ENCODE data around the gene AKNA. TPM values are rescaled to one million over a fixed set of nuclear protein-coding genes. Genes with fewer than 3 reads are reported as not detected.

The AKNA gene
- total RNA-seq, 8 experiments from 2014 or later = 2.7 to 25.7 (median 10.8) TPM

- WGBS, 10 experiments = 70 to 100% (median 85%) methylated on average over 1 to 3 of the region's 12 CpGs; no CpG with 5 or more reads in 4 of the 10 experiments
- in situ Hi-C loops (cut with MboI; ENCODE audit: low pct_unique_long_range_greater_than_20kb in 2 of 9, low sequenced_read_pairs in 9 of 9, unreplicated experiment in 9 of 9) = loop anchor here in 2 of 9 experiments (25.0 kb wide), 4 partner anchors 225 to 1100 kb away; no protein-coding TSS in a partner anchor
- Histone ChIP-seq H3K4me3 (no peak overlapping the region), H3K4me1 (replicated peaks in 1 of 2) (peaks cover 21 to 35% of the 10 kb centered on the region in 2 donors), H3K27ac (no peak overlapping the region)
- no peak for ATAC-seq (replicated peaks in 6 of 8)
Measured at GRCh38 chr9:114412048-114412683, 24.4 kb upstream of the AKNA start.

- H3K4me3 ChIP-seq = no peak overlapping the region
- WGBS, 10 experiments = 88% methylated on average over 4 of the region's 6 CpGs; no CpG with 5 or more reads in 9 of the 10 experiments
- ATAC-seq (replicated peaks in 6 of 8) = no peak
- H3K4me1 ChIP-seq (replicated peaks in 1 of 2) = peaks cover 15 to 28% of the 10 kb centered on the region in 2 donors
- no peak overlapping the region for H3K27ac ChIP-seq
- in situ Hi-C loops (cut with MboI; ENCODE audit: low pct_unique_long_range_greater_than_20kb in 2 of 9, low sequenced_read_pairs in 9 of 9, unreplicated experiment in 9 of 9) = loop anchor here in 2 of 9 experiments (25.0 kb wide), 4 partner anchors 226 to 1101 kb away; no protein-coding TSS in a partner anchor
Measured at GRCh38 chr9:114411452-114411851, 23.7 kb upstream of the AKNA start.

- in situ Hi-C loops (cut with MboI; ENCODE audit: low pct_unique_long_range_greater_than_20kb in 2 of 9, low sequenced_read_pairs in 9 of 9, unreplicated experiment in 9 of 9) = loop anchor here in 2 of 9 experiments (25.0 kb wide), 4 partner anchors 226 to 1101 kb away; no protein-coding TSS in a partner anchor
- H3K4me3 ChIP-seq = no peak overlapping the region
- ATAC-seq (replicated peaks in 6 of 8) = no peak
- no peak overlapping the region for H3K27ac ChIP-seq
- WGBS, 10 experiments = 81 to 100% (median 83%) methylated on average over 1 to 5 of the region's 8 CpGs; no CpG with 5 or more reads in 4 of the 10 experiments
- H3K4me1 ChIP-seq (replicated peaks in 1 of 2) = peaks cover 10 to 28% of the 10 kb centered on the region in 2 donors
Measured at GRCh38 chr9:114410910-114411309, 23.1 kb upstream of the AKNA start.

- Histone ChIP-seq H3K4me3 (no peak overlapping the region), H3K4me1 (replicated peaks in 1 of 2) (peaks cover 8 to 28% of the 10 kb centered on the region in 2 donors), H3K27ac (no peak overlapping the region)
- in situ Hi-C loops (cut with MboI; ENCODE audit: low pct_unique_long_range_greater_than_20kb in 2 of 9, low sequenced_read_pairs in 9 of 9, unreplicated experiment in 9 of 9) = loop anchor here in 2 of 9 experiments (10.0 to 25.0 kb wide), 5 partner anchors 227 to 1102 kb away; no protein-coding TSS in a partner anchor
- 36 to 83% (median 75%) methylated on average over 1 to 5 of the region's 5 CpGs; no CpG with 5 or more reads in 2 of the 10 experiments for WGBS, 10 experiments
- ATAC-seq (replicated peaks in 6 of 8) = no peak
Measured at GRCh38 chr9:114409842-114410241, 22.1 kb upstream of the AKNA start.

GRCh38 chr9:114409103-114409780 lies 21.5 kb upstream of the AKNA start:
- H3K27ac ChIP-seq = no peak overlapping the region
- WGBS, 10 experiments = 20 to 76% (median 70%) methylated on average over 1 to 7 of the region's 11 CpGs; no CpG with 5 or more reads in 3 of the 10 experiments
- ATAC-seq (replicated peaks in 6 of 8) = peak in 1 of 8 experiments; percentile 8
- in situ Hi-C loops (cut with MboI; ENCODE audit: low pct_unique_long_range_greater_than_20kb in 2 of 9, low sequenced_read_pairs in 9 of 9, unreplicated experiment in 9 of 9) = loop anchor here in 2 of 9 experiments (10.0 to 25.0 kb wide), 5 partner anchors 228 to 1103 kb away; no protein-coding TSS in a partner anchor
- H3K4me3 ChIP-seq = no peak overlapping the region
- H3K4me1 ChIP-seq (replicated peaks in 1 of 2) = peaks cover 8 to 24% of the 10 kb centered on the region in 2 donors

GRCh38 chr9:114408645-114409044 lies 20.9 kb upstream of the AKNA start:
- ATAC-seq (replicated peaks in 6 of 8) = peak in 6 of 8 experiments; percentile 50 to 72 (median 66)
- in situ Hi-C loops (cut with MboI; ENCODE audit: low pct_unique_long_range_greater_than_20kb in 2 of 9, low sequenced_read_pairs in 9 of 9, unreplicated experiment in 9 of 9) = loop anchor here in 2 of 9 experiments (10.0 to 25.0 kb wide), 5 partner anchors 229 to 1104 kb away; no protein-coding TSS in a partner anchor

GRCh38 chr9:114407889-114408288 lies 20.1 kb upstream of the AKNA start:
- Histone ChIP-seq H3K4me3 (no peak overlapping the region), H3K27ac (no peak overlapping the region), H3K4me1 (replicated peaks in 1 of 2) (peaks cover 0 to 13% of the 10 kb centered on the region in 2 donors)
- no peak for ATAC-seq (replicated peaks in 6 of 8)
- 86 to 100% (median 100%) methylated on average over 1 to 2 of the region's 5 CpGs; no CpG with 5 or more reads in 6 of the 10 experiments for WGBS, 10 experiments
- in situ Hi-C loops (cut with MboI; ENCODE audit: low pct_unique_long_range_greater_than_20kb in 2 of 9, low sequenced_read_pairs in 9 of 9, unreplicated experiment in 9 of 9) = loop anchor here in 2 of 9 experiments (10.0 to 25.0 kb wide), 5 partner anchors 229 to 1104 kb away; no protein-coding TSS in a partner anchor

More at GRCh38 chr9:114408645-114409044, 20.9 kb upstream of the AKNA start:
- H3K4me3 ChIP-seq = no peak overlapping the region
- peaks cover 4 to 18% of the 10 kb centered on the region in 2 donors for H3K4me1 ChIP-seq (replicated peaks in 1 of 2)
- WGBS, 10 experiments = 38 to 90% (median 60%) methylated on average over 1 to 5 of the region's 7 CpGs; no CpG with 5 or more reads in 4 of the 10 experiments
- no peak overlapping the region for H3K27ac ChIP-seq

GRCh38 chr9:114406441-114406840 lies 18.7 kb upstream of the AKNA start:
- H3K4me3 ChIP-seq = no peak overlapping the region
- H3K4me1 ChIP-seq (replicated peaks in 1 of 2) = peaks cover 0 to 13% of the 10 kb centered on the region in 2 donors
- no peak overlapping the region for H3K27ac ChIP-seq
- in situ Hi-C loops (cut with MboI; ENCODE audit: low pct_unique_long_range_greater_than_20kb in 2 of 9, low sequenced_read_pairs in 9 of 9, unreplicated experiment in 9 of 9) = loop anchor here in 2 of 9 experiments (10.0 to 25.0 kb wide), 5 partner anchors 231 to 1106 kb away; no protein-coding TSS in a partner anchor
- no peak for ATAC-seq (replicated peaks in 6 of 8)
- WGBS, 10 experiments = 60 to 100% methylated on average over 1 to 3 of the region's 13 CpGs; no CpG with 5 or more reads in 8 of the 10 experiments

- peak; percentile 85 to 97 (median 92) for ATAC-seq (replicated peaks in 6 of 8)
- H3K4me1 ChIP-seq (replicated peaks in 1 of 2) = peaks cover 0 to 13% of the 10 kb centered on the region in 2 donors
- 0 to 100% (median 64%) methylated on average over 1 to 6 of the region's 15 CpGs; no CpG with 5 or more reads in 3 of the 10 experiments for WGBS, 10 experiments
- no peak overlapping the region for H3K4me3 ChIP-seq
- H3K27ac ChIP-seq = no peak overlapping the region
- in situ Hi-C loops (cut with MboI; ENCODE audit: low pct_unique_long_range_greater_than_20kb in 2 of 9, low sequenced_read_pairs in 9 of 9, unreplicated experiment in 9 of 9) = loop anchor here in 2 of 9 experiments (10.0 to 25.0 kb wide), 5 partner anchors 232 to 1107 kb away; no protein-coding TSS in a partner anchor
Measured at GRCh38 chr9:114405294-114406034, 17.7 kb upstream of the AKNA start.

- H3K27ac ChIP-seq = no peak overlapping the region
- H3K4me1 ChIP-seq (replicated peaks in 1 of 2) = peaks cover 0 to 12% of the 10 kb centered on the region in 2 donors
- in situ Hi-C loops (cut with MboI; ENCODE audit: low pct_unique_long_range_greater_than_20kb in 2 of 9, low sequenced_read_pairs in 9 of 9, unreplicated experiment in 9 of 9) = loop anchor here in 2 of 9 experiments (10.0 to 25.0 kb wide), 5 partner anchors 233 to 1108 kb away; no protein-coding TSS in a partner anchor
- ATAC-seq (replicated peaks in 6 of 8) = no peak
- 69 to 100% (median 90%) methylated on average over 1 to 2 of the region's 2 CpGs; no CpG with 5 or more reads in 4 of the 10 experiments for WGBS, 10 experiments
- H3K4me3 ChIP-seq = no peak overlapping the region
Measured at GRCh38 chr9:114404531-114404930, 16.7 kb upstream of the AKNA start.

- in situ Hi-C loops (cut with MboI; ENCODE audit: low pct_unique_long_range_greater_than_20kb in 2 of 9, low sequenced_read_pairs in 9 of 9, unreplicated experiment in 9 of 9) = loop anchor here in 2 of 9 experiments (10.0 to 25.0 kb wide), 5 partner anchors 234 to 1109 kb away; no protein-coding TSS in a partner anchor
- Histone ChIP-seq H3K4me1 (replicated peaks in 1 of 2) (no peaks in the 10 kb centered on the region), H3K27ac (no peak overlapping the region), H3K4me3 (no peak overlapping the region)
- no peak for ATAC-seq (replicated peaks in 6 of 8)
- 60 to 92% (median 86%) methylated on average over 1 to 4 of the region's 16 CpGs; no CpG with 5 or more reads in 5 of the 10 experiments for WGBS, 10 experiments
Measured at GRCh38 chr9:114403153-114403756, 15.5 kb upstream of the AKNA start.
